PFSK-1 (cell line): ENCODE data around the gene C1QC.

Source experiments
- POLR2AphosphoS5 ChIP-seq: IDR thresholded peaks from 2 replicates; pipeline ENCODE4 v1.6.1; 2012; ENCODE audit warnings: low read depth, mild to moderate bottlenecking, control low read depth, low read length, moderate library complexity
- TF ChIP-seq, protein P1 (sequence below), 2 experiments: IDR thresholded peaks; 2 replicates each; pipeline versions ENCODE4 v1.6.1 to v1.8.0; 2011 to 2012; ENCODE audit warnings: low read depth in 2 of 2, low read length in 2 of 2, control low read depth in 1 of 2, inconsistent platforms in 1 of 2, mild to moderate bottlenecking in 1 of 2, moderate library complexity in 1 of 2; ENCODE audit not compliant: insufficient read depth in 1 of 2

DNA sequence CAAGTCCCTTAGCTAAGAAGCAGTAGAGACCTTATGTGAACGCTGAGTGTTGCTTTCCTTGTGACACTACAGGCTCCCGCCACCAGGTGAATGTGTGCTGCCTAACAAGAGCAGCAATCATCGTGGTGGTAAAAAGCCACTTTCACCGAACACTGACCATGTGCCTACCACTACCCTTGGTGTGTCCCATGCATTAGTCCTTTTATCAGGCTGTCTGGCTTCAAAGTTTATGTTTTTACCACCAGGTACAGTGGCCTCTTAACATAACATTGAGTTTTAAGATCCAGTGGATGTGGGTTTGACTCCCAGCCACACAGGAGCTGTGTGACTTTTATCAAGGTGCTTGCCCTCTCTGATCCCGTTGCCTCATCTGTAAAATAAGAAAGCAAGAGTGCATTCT lies 11.3 kb downstream of the C1QC start:
- TF ChIP-seq, protein P1, sequence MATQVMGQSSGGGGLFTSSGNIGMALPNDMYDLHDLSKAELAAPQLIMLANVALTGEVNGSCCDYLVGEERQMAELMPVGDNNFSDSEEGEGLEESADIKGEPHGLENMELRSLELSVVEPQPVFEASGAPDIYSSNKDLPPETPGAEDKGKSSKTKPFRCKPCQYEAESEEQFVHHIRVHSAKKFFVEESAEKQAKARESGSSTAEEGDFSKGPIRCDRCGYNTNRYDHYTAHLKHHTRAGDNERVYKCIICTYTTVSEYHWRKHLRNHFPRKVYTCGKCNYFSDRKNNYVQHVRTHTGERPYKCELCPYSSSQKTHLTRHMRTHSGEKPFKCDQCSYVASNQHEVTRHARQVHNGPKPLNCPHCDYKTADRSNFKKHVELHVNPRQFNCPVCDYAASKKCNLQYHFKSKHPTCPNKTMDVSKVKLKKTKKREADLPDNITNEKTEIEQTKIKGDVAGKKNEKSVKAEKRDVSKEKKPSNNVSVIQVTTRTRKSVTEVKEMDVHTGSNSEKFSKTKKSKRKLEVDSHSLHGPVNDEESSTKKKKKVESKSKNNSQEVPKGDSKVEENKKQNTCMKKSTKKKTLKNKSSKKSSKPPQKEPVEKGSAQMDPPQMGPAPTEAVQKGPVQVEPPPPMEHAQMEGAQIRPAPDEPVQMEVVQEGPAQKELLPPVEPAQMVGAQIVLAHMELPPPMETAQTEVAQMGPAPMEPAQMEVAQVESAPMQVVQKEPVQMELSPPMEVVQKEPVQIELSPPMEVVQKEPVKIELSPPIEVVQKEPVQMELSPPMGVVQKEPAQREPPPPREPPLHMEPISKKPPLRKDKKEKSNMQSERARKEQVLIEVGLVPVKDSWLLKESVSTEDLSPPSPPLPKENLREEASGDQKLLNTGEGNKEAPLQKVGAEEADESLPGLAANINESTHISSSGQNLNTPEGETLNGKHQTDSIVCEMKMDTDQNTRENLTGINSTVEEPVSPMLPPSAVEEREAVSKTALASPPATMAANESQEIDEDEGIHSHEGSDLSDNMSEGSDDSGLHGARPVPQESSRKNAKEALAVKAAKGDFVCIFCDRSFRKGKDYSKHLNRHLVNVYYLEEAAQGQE (IDR thresholded peaks at IDR 0.05; ENCODE audit: insufficient read depth in 1 of 2, low read depth in 2 of 2, low read length in 2 of 2): no peak
- TF ChIP-seq POLR2AphosphoS5: no peak
